HG03521 (cell line): Measurements from ENCODE around the gene LUZP1.

Source experiments
- ATAC-seq: cut with Tn5 transposase; IDR thresholded peaks from one replicate; pipeline ENCODE4 v1.9.1; 2021; ENCODE audit warnings: mild to moderate bottlenecking, moderate library complexity; ENCODE audit not compliant: unreplicated experiment

Gene LUZP1

GRCh38 chr1:23088027-23088426 lies 80.6 kb downstream of the LUZP1 start:
- ATAC-seq: no peak

- no peak for ATAC-seq
Observed at GRCh38 chr1:23085696-23086095, 83.0 kb downstream of the LUZP1 start.

- no peak for ATAC-seq
Observed at GRCh38 chr1:23084880-23085279, 83.8 kb downstream of the LUZP1 start.

- ATAC-seq: no peak
Observed at GRCh38 chr1:23083714-23084480, 84.8 kb downstream of the LUZP1 start.

GRCh38 chr1:23081376-23081775 lies 87.3 kb downstream of the LUZP1 start:
- no peak for ATAC-seq

GRCh38 chr1:23080885-23081284 lies 87.8 kb downstream of the LUZP1 start:
- ATAC-seq: no peak

GRCh38 chr1:23079025-23079424 lies 89.6 kb downstream of the LUZP1 start:
- ATAC-seq: no peak

- ATAC-seq: no peak
Observed at GRCh38 chr1:23074012-23074411, 94.6 kb downstream of the LUZP1 start.

- ATAC-seq: no peak
Observed at GRCh38 chr1:23069675-23070074, 99.0 kb downstream of the LUZP1 start.

GRCh38 chr1:23069149-23069548 lies 99.5 kb downstream of the LUZP1 start:
- ATAC-seq: no peak

GRCh38 chr1:23066075-23066474 lies 102.6 kb downstream of the LUZP1 start:
- no peak for ATAC-seq

- no peak for ATAC-seq
Observed at GRCh38 chr1:23065385-23065784, 103.3 kb downstream of the LUZP1 start.

- no peak for ATAC-seq
Observed at GRCh38 chr1:23062271-23062670, 106.4 kb downstream of the LUZP1 start.

- ATAC-seq: no peak
Observed at GRCh38 chr1:23057301-23057700, 111.4 kb downstream of the LUZP1 start.

- ATAC-seq: no peak
Observed at GRCh38 chr1:23051290-23051909, 117.3 kb downstream of the LUZP1 start.

GRCh38 chr1:23050201-23050600 lies 118.5 kb downstream of the LUZP1 start:
- no peak for ATAC-seq

GRCh38 chr1:23044035-23044434 lies 124.6 kb downstream of the LUZP1 start:
- no peak for ATAC-seq

GRCh38 chr1:23040509-23040908 lies 128.1 kb downstream of the LUZP1 start:
- ATAC-seq: no peak

GRCh38 chr1:23039308-23039826 lies 129.3 kb downstream of the LUZP1 start:
- ATAC-seq: no peak

- no peak for ATAC-seq
Observed at GRCh38 chr1:23037081-23037740, 131.4 kb downstream of the LUZP1 start.

GRCh38 chr1:23035823-23036452 lies 132.7 kb downstream of the LUZP1 start:
- no peak for ATAC-seq
